ENCODE measurements around the gene HOXD11. TPM values are rescaled to one million over a fixed set of nuclear protein-coding genes. Genes with fewer than 3 reads are reported as not detected.

The HOXD11 gene
- total and polyA plus RNA-seq, 2 of the 13 experiments (the other 11 are each of a cell fraction or from before 2014, with no cell fraction given): not detected

DNA sequence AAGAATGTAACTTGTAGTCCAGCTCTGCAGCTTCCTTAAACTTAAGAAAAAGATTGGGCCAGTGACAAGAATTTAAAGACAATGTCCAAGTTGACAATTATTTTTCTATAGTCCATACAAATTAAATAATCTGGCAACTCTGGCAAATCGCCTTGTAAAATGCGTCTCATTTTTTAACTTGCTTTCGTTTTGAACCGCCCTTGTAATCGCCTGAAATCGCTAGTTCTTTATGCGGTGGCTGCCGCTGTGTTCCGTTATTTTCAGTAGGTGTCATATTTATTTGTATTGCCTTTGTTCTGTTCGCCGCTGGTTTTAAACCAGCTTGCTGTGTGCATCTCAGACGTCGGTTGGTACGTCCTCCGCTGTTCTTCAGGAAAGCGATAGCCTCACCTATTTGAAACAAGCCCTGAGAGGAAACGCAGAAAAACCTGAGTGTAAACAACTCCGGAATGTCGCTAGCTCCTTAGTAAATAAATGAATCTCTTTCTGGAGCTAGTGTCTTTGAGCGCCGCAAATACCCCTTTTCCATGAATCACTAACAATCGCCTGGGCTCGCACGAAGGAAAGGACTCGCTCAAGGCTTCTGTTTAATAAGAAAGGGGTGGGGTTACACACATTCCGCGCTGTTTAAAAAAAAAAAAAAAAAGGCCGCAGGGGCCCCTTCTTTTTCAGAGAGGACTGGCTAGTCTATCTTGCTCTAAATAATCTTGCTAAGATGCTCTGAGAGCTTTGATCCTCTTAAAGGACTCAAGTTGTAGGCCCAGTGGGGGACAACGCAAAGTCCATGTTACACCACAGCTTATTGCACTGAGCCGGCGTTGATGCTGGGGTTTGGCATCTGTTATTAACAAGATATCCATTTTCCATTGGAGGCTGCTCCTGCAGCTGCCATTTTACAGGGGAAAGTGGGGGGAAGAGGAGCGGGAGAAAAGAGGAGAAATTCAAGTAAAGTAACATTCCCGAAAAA is 25.4 kb downstream of the HOXD11 start:
- no TSS peak for BruUV-seq (replicated peaks)
- CTCF ChIA-PET (ENCODE audit: low intra/inter-chr PET ratio, low total read pairs): no interaction called here
- in situ Hi-C loops (cut with HindIII; ENCODE audit: extremely low pct_ligation_motif_present, low pct_unique_long_range_greater_than_20kb) (no loop called here), intact Hi-C loops (cut with micrococcal nuclease; ENCODE audit: unreplicated experiment) (no loop called here)
- Histone ChIP-seq H3K4me1 (ENCODE audit: insufficient read depth, low read length) (no peaks in the 10 kb centered on the region), H3K9me3 (ENCODE audit: low read length) (no peaks in the 10 kb centered on the region), H3K4me3 (replicated peaks in 1 of 3; ENCODE audit: insufficient read depth in 1 of 3, low read depth in 2 of 3, low read length in 3 of 3) (peak overlapping the region in 1 of 3 experiments; percentile 8; a peak in 1 of 6 replicates), H2AFZ (ENCODE audit: low read length) (no peak overlapping the region), H4K20me1 (ENCODE audit: insufficient read depth, low read length) (no peaks in the 10 kb centered on the region), H3K36me3 (replicated peaks in 1 of 2; ENCODE audit: control insufficient read depth in 1 of 2, insufficient read depth in 2 of 2, low read length in 2 of 2) (no peaks in the 10 kb centered on the region), H3K4me2 (ENCODE audit: low read depth, low read length) (peak overlapping the region; percentile 51), H3K79me2 (ENCODE audit: insufficient read depth, low read length) (no peaks in the 10 kb centered on the region), H3K27me3 (ENCODE audit: control insufficient read depth in 1 of 2, insufficient read depth in 2 of 2, low read length in 2 of 2) (peaks cover 12 to 87% of the 10 kb centered on the region in 2 experiments), H3K9ac (ENCODE audit: insufficient read depth, low read depth, low read length) (no peak overlapping the region), H3K27ac (ENCODE audit: extremely low read length, insufficient read depth, low read length) (no peak overlapping the region)
- POLR2A ChIA-PET: no interaction called here
- ATAC-seq (no peak), DNase-seq (ENCODE audit: low spot score) (no peak), FAIRE-seq (no peak)
- TF ChIP-seq CBX2 (IDR thresholded peaks at IDR 0.05; ENCODE audit: low read depth, low read length): peak; percentile 91
- peak; percentile 59 for TF ChIP-seq CBX2 (CRISPR knock-in tag; IDR thresholded peaks at IDR 0.05; ENCODE audit: low read depth)
- peak; percentile 51; the same call in 1 of the 2 replicates for TF ChIP-seq RNF2 (conservative IDR thresholded peaks at IDR 0.05; ENCODE audit: low read depth)
- TF ChIP-seq ZNF788 (CRISPR knock-in tag; IDR thresholded peaks at IDR 0.05; ENCODE audit: borderline replicate concordance): no peak
- TF ChIP-seq ETV6 (CRISPR knock-in tag; conservative IDR thresholded peaks at IDR 0.05): no peak
- TF ChIP-seq, protein P1, sequence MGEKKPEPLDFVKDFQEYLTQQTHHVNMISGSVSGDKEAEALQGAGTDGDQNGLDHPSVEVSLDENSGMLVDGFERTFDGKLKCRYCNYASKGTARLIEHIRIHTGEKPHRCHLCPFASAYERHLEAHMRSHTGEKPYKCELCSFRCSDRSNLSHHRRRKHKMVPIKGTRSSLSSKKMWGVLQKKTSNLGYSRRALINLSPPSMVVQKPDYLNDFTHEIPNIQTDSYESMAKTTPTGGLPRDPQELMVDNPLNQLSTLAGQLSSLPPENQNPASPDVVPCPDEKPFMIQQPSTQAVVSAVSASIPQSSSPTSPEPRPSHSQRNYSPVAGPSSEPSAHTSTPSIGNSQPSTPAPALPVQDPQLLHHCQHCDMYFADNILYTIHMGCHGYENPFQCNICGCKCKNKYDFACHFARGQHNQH (CRISPR knock-in tag; IDR thresholded peaks at IDR 0.05): no peak
- peak; percentile 77 for TF ChIP-seq EZH2 (conservative IDR thresholded peaks at IDR 0.05; ENCODE audit: low read depth, low read length)
- 0 out of 2 replicates have a peak, but pooled peaks have one; percentile 40 for TF ChIP-seq SCMH1 (CRISPR knock-in tag; IDR thresholded peaks at IDR 0.05; ENCODE audit: borderline replicate concordance)
- no peak for TF ChIP-seq PLRG1 (conservative IDR thresholded peaks at IDR 0.05)
- WGBS (ENCODE audit: low lambda C conversion rate): 30% methylated on average over 33 of the region's 33 CpGs
